Dermis blood vessel endothelial cell (primary cell): Measurements from ENCODE around the gene HOXC4. TPM values are rescaled to one million over a fixed set of nuclear protein-coding genes. Genes with fewer than 3 reads are reported as not detected.
"Not testable (repeated sequence)": the region's sequence is repeated elsewhere in the genome, so short reads cannot be mapped to it uniquely, and the experiment has no call there.

ENCODE experiments used
- DNase-seq: peaks from one replicate; pipeline ENCODE4 v3.0.0; 2010
- total RNA-seq: library from RNA; depleted of rRNA; stranded (reverse); fragments of >200 nt; gene quantifications from 2 replicates; pipeline ENCODE4 v1.2.3, GENCODE V29; 2014

Gene HOXC4
- total RNA-seq, 1 donor from 2014 or later = not detected

GRCh38 chr12:54058128-54058768 is 4.6 kb downstream of the HOXC4 start:
- no peak for DNase-seq

GRCh38 chr12:54059668-54060067 is 6.0 kb downstream of the HOXC4 start:
- DNase-seq = no peak

- DNase-seq = no peak
These were observed 6.7 kb downstream of the HOXC4 start for GRCh38 chr12:54060174-54060974.

GRCh38 chr12:54060975-54061778 is 7.5 kb downstream of the HOXC4 start:
- DNase-seq = no peak

- no peak for DNase-seq
These were observed 12.0 kb downstream of the HOXC4 start for GRCh38 chr12:54065677-54066076.

GRCh38 chr12:54066408-54066807 is 12.8 kb downstream of the HOXC4 start:
- DNase-seq = no peak

GRCh38 chr12:54068418-54069070 is 14.9 kb downstream of the HOXC4 start:
- no peak for DNase-seq

- DNase-seq = no peak
These were observed 18.3 kb downstream of the HOXC4 start for GRCh38 chr12:54071942-54072341.

GRCh38 chr12:54074308-54074707 is 20.7 kb downstream of the HOXC4 start:
- DNase-seq = no peak

GRCh38 chr12:54075409-54075808 is 21.8 kb downstream of the HOXC4 start:
- DNase-seq = no peak

GRCh38 chr12:54075974-54076373 is 22.3 kb downstream of the HOXC4 start:
- no peak for DNase-seq

- DNase-seq = not testable (repeated sequence)
These were observed 24.2 kb downstream of the HOXC4 start for GRCh38 chr12:54077843-54078242.

GRCh38 chr12:54079115-54079514 is 25.5 kb downstream of the HOXC4 start:
- DNase-seq = not testable (repeated sequence)

GRCh38 chr12:54080008-54080924 is 26.6 kb downstream of the HOXC4 start:
- DNase-seq = not testable (repeated sequence)

GRCh38 chr12:54081053-54081514 is 27.4 kb downstream of the HOXC4 start:
- DNase-seq = not testable (repeated sequence)

GRCh38 chr12:54081581-54082396 is 28.2 kb downstream of the HOXC4 start:
- DNase-seq = not testable (repeated sequence)

- DNase-seq = no peak
These were observed 28.8 kb downstream of the HOXC4 start for GRCh38 chr12:54082397-54082892.

- DNase-seq = not testable (repeated sequence)
These were observed 34.4 kb downstream of the HOXC4 start for GRCh38 chr12:54088011-54088410.

GRCh38 chr12:54089465-54089864 is 35.8 kb downstream of the HOXC4 start:
- DNase-seq = not testable (repeated sequence)

GRCh38 chr12:54090312-54090711 is 36.7 kb downstream of the HOXC4 start:
- DNase-seq = not testable (repeated sequence)
